IPS-20b (cell line): ENCODE measurements around the gene MAP6.

Experiments used
- H3K27ac ChIP-seq: one replicate; pipeline ENCODE4 v1.5.1; 2013; ENCODE audit warnings: low read length
- H3K27me3 ChIP-seq: 2 replicates; pipeline ENCODE4 v1.6.1; 2013; ENCODE audit warnings: mild to moderate bottlenecking, low read length, inconsistent platforms; ENCODE audit not compliant: insufficient read depth
- H3K36me3 ChIP-seq: 2 replicates; pipeline ENCODE4 v1.6.1; 2013; ENCODE audit warnings: low read depth, mild to moderate bottlenecking, inconsistent platforms, low read length, moderate library complexity; ENCODE audit not compliant: insufficient read depth
- H3K4me1 ChIP-seq: 2 replicates; pipeline ENCODE4 v1.6.1; 2013; ENCODE audit warnings: mild to moderate bottlenecking, control low read depth, inconsistent platforms, low read length, moderate library complexity; ENCODE audit not compliant: insufficient read depth
- H3K4me3 ChIP-seq: 2 replicates; pipeline ENCODE4 v1.5.1; 2013; ENCODE audit warnings: mild to moderate bottlenecking, low read length, inconsistent platforms
- H3K9ac ChIP-seq: 2 replicates; pipeline ENCODE4 v1.6.1; 2013; ENCODE audit warnings: low read depth, mild to moderate bottlenecking, inconsistent platforms, low read length, moderate library complexity
- H3K9me3 ChIP-seq: 2 replicates; pipeline ENCODE4 v1.6.1; 2013; ENCODE audit warnings: mild to moderate bottlenecking, low read depth, low read length, inconsistent platforms; ENCODE audit not compliant: insufficient read depth

The MAP6 gene

DNA sequence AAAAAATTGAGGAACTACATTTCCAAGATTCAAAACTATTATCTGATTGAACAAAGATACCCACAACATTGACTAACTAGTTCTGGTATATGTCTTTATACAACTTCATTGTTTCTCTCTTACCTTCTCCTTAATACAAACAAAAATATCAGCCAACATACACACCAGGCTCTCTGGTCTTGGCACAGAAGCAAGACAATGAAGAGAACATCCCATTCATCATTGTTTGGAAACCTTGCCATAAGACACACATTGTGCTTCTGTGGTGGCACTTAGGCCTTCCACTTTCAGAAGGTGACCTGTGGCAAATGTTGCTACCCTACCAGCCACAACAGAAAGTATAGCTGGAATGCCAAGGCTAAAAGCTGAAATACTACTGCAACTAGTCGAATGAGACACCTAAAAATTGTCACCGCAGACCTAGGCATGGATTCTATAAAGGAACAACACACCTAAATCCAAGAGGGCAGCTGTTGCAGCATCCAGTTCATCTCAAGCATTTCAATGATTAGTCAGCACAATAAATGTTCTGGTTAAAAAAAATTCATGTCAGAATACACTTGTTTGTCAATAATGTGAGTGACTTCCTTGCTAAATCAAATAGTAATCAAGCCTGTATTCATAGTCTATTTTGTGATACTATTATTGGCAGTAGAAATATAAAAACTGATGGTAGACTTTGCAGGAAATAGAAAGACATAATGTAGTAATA lies 26.3 kb downstream of the MAP6 start:
- no peak overlapping the region for H3K9ac ChIP-seq
- H3K36me3 ChIP-seq = no peaks in the 10 kb centered on the region
- no peaks in the 10 kb centered on the region for H3K27me3 ChIP-seq
- H3K9me3 ChIP-seq = no peaks in the 10 kb centered on the region
- H3K27ac ChIP-seq = no peak overlapping the region
- H3K4me3 ChIP-seq = no peak overlapping the region
- H3K4me1 ChIP-seq = no peaks in the 10 kb centered on the region

DNA sequence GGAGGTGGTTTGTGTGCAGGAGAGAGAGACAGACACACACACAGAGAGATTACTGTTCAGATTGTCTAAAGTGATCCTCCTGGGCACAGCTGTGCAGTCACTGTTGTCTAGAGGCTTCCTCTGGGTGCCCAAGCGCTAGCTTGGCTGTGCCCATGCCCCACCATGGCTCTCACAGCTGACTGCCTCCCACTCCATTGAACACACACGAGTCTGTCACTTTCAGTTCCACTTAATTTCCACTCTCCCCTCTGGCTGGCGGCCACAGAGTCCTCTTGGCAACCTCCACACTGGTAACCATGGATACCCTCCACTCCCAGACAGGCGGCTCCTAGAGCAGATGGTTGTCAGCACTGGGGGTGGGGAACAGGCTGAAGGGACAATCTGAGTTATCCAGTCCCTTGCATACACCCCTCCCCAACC lies 29.1 kb downstream of the MAP6 start:
- H3K9ac ChIP-seq = no peak overlapping the region
- no peaks in the 10 kb centered on the region for H3K27me3 ChIP-seq
- peaks cover 4% of the 10 kb centered on the region; the same call in 1 of the 2 replicates for H3K4me1 ChIP-seq
- no peaks in the 10 kb centered on the region for H3K36me3 ChIP-seq
- H3K4me3 ChIP-seq = no peak overlapping the region
- H3K27ac ChIP-seq = no peak overlapping the region
- no peaks in the 10 kb centered on the region for H3K9me3 ChIP-seq

DNA sequence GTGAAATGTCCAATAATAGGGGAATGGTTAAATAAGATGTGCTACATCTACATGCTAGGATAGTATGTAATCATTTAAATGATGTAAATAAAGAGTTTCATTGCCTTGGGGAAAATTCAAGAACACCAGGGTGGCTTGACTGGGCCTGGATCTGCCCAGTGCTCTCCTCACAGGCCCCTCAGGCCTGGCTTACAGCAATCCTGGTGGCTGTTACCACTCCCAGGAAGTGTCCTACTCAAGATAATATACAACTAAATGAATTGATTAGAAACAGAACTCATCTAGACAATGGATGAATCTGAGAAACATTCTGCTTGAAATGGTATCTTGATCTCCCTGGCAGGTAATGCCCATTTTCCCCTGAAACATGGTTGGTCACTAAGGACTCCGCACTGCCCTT lies 30.8 kb downstream of the MAP6 start:
- Histone ChIP-seq H3K27me3 (no peaks in the 10 kb centered on the region), H3K4me1 (peaks cover 4% of the 10 kb centered on the region; the same call in 1 of the 2 replicates)

DNA sequence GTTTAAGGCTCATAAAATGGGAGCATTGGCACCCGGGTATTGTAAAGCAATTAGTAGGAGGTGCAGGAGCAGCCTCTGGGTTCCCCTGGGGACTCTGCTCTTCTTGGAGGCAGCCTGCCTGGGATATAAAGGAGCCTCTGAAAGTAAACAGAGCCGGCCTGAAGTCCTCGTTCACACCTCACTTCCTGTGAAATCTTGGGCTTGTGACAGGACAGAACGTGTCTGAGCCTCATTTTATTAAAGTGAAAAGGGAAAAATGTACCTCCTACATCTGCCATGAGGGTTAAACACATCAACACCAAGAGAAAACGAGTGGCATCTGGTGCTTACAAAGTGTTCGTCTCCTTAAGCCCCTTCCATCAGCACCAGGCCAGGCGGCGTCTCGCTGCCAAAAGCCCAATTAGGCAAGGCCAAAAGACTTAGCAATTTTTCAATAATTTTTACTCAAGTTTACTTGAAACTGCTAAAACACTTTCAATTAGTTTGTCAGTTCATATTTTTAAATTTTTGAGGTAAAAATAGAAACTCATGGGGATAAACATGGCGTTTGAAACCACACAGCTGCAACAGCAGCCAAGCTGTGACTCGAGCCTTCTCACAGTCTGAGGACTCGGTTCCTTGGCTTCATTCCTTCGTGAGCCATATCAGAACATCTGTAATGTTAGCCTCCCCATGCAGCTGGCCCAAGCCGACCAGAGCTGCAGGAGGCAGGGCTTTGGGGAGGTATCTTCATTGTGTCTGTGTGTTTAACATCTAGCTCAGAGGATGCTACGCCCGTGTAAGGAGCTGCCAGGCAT lies 33.6 kb downstream of the MAP6 start:
- Histone ChIP-seq H3K9me3 (no peaks in the 10 kb centered on the region), H3K4me1 (peaks cover 4% of the 10 kb centered on the region; the same call in 1 of the 2 replicates), H3K4me3 (no peak overlapping the region), H3K27ac (no peak overlapping the region), H3K36me3 (no peaks in the 10 kb centered on the region), H3K27me3 (no peaks in the 10 kb centered on the region), H3K9ac (no peak overlapping the region)

More for the DNA sequence above, 30.8 kb downstream of the MAP6 start:
- Histone ChIP-seq H3K36me3 (no peaks in the 10 kb centered on the region), H3K9me3 (no peaks in the 10 kb centered on the region), H3K4me3 (no peak overlapping the region), H3K27ac (no peak overlapping the region), H3K9ac (no peak overlapping the region)

DNA sequence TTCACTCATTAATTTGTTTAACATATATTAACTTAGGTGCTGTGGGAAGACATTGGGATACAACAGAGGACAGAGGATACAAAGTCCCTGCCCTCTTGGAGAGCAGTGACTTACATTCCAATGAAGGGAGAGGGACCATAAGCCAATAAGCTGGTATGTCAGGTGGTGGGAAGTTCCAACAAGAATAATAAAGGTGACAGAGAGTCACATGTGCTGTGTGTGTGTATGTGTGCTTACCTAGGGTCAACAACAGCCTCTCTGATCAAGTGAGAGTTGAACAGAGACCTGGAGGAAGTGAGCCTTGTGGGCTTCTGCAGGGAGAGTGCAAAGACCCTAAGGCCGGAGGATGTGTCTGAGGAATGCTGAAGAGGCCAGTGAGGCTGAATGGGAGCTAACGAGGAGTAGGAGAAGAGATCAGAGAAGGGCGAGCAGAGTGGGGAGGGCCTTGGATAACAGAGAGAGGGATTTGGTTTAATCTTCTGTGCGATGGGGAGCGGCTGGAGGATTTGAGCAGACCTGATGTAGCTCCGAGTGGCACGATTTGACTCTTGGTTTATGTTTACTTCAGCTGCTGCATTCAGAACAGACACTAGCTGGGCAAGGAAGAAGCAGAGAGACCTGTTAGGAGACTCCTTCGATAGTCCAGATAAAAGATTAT lies 35.3 kb downstream of the MAP6 start:
- H3K27ac ChIP-seq = no peak overlapping the region
- H3K36me3 ChIP-seq = no peaks in the 10 kb centered on the region
- no peaks in the 10 kb centered on the region for H3K9me3 ChIP-seq
- no peak overlapping the region for H3K9ac ChIP-seq
- no peaks in the 10 kb centered on the region; the same call in 1 of the 2 replicates for H3K27me3 ChIP-seq
- peaks cover 4% of the 10 kb centered on the region; the same call in 1 of the 2 replicates for H3K4me1 ChIP-seq
- no peak overlapping the region for H3K4me3 ChIP-seq

DNA sequence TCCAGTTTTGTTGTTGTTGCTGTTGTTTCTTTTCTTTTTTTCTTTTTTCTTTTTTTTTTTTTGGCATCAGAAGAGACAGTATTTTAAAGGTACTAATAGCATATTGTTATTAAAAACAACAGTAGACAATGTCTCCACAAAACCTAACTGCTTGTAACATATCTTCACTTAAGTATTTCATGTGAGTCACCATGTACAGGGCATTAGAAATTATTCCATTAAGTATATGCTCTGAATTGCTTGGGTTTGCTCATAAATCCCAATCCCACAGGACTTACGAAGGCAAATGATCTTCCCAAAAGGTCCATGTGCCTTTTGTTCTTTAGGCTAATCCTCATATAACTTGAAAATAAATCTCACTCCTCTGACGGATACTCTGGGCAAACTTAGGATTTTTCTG lies 35.9 kb downstream of the MAP6 start:
- no peak overlapping the region for H3K4me3 ChIP-seq
- H3K36me3 ChIP-seq = no peaks in the 10 kb centered on the region
- peaks cover 10% of the 10 kb centered on the region; the same call in 1 of the 2 replicates for H3K4me1 ChIP-seq
- no peaks in the 10 kb centered on the region for H3K9me3 ChIP-seq
- H3K27me3 ChIP-seq = no peaks in the 10 kb centered on the region; the same call in 1 of the 2 replicates
- no peak overlapping the region for H3K9ac ChIP-seq
- no peak overlapping the region for H3K27ac ChIP-seq

DNA sequence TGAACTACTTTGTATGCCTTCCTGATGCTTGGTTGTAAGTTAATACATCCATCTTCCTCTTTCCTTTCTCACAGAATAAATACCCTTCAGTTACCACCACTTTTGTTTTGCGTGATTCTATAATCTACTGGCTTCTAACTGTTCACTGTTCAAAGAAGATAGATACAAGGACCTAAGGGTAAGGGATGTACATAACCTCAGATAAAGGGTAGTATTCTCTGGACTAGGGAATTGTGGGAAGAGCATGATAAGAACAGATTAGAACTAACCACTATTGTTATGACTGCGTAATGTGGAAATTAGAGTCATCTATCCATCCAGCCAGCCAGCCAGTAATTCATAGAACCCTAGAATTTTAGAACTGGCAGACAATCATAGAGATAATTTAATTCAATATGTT lies 36.4 kb downstream of the MAP6 start:
- peaks cover 15% of the 10 kb centered on the region; the same call in 1 of the 2 replicates for H3K4me1 ChIP-seq

DNA sequence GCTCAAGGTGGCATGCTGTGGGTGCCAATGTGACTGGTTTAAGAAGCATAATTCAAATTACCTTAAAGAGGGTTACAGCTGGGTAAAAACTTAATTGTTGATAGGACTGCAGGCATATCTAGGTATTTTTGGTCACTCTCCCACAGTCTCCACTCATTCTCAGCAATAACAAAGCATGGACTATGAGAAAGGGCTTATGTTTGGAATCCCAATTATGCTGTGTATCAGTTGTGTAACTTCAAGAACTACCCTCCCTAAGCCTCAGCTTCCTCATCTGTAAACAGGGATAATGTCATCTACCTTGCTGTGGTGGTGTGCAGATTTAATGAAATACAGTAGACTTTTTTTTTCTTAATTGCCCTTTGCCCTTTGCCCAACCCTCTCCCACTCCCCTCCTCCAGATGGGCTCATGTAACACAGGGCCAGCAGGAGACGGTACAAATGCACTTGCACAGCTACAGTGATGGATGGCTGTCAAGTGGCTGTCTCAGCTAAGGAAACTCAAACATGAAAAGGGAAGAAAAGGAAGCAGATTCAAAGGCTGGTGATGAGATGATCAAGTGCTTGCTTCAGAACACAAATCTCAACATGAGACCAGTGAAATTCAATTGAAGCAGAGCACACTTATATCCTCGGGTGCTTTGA lies 37.6 kb downstream of the MAP6 start:
- H3K27ac ChIP-seq = no peak overlapping the region
- no peaks in the 10 kb centered on the region; the same call in 1 of the 2 replicates for H3K27me3 ChIP-seq
- H3K4me3 ChIP-seq = no peak overlapping the region
- no peaks in the 10 kb centered on the region for H3K36me3 ChIP-seq
- H3K9me3 ChIP-seq = no peaks in the 10 kb centered on the region
- H3K4me1 ChIP-seq = peaks cover 10% of the 10 kb centered on the region; the same call in 1 of the 2 replicates
- H3K9ac ChIP-seq = no peak overlapping the region

More for the DNA sequence above, 36.4 kb downstream of the MAP6 start:
- Histone ChIP-seq H3K27me3 (no peaks in the 10 kb centered on the region; the same call in 1 of the 2 replicates), H3K9ac (no peak overlapping the region), H3K36me3 (no peaks in the 10 kb centered on the region), H3K27ac (no peak overlapping the region), H3K9me3 (no peaks in the 10 kb centered on the region), H3K4me3 (no peak overlapping the region)

DNA sequence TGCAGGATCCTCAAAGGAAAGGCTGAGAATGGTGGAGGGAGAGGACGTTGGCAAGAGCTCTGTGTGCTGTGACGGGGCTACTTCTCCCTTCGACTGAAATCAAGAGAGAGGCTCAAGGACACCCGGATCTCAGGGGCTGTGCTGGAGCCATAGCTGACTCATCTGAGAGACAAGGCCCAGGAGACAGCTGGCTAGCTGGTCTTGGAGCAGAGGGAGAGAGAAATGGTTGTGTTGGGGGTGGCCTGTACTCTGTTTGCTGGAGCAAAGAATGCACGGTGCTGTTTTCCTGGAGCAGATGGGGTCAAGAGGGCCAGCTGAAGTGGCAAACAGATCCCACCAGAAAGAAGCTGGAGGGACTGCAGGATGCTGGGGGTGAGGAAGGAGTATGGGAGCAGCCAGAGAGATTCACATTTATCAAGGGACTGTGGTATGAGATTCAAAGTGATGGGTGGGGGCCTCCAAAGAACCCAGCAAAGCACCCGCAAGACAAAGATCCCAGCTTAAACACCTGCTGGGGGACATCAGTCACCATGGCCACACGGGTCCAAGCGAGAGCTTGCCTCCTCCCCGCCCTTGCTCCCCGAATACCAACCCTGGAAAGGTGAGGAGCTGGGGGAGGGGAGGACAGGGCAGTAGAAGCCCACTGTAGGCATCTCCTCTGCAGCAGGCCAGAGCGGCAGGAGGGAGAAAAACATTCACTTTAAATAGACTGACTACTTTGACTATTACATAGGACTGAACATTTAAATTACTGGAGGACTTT lies 40.8 kb downstream of the MAP6 start:
- Histone ChIP-seq H3K9ac (no peak overlapping the region), H3K27ac (no peak overlapping the region), H3K27me3 (no peaks in the 10 kb centered on the region; the same call in 1 of the 2 replicates), H3K36me3 (no peaks in the 10 kb centered on the region), H3K9me3 (no peaks in the 10 kb centered on the region), H3K4me1 (peaks cover 10% of the 10 kb centered on the region), H3K4me3 (no peak overlapping the region; the same call in 1 of the 2 replicates)

DNA sequence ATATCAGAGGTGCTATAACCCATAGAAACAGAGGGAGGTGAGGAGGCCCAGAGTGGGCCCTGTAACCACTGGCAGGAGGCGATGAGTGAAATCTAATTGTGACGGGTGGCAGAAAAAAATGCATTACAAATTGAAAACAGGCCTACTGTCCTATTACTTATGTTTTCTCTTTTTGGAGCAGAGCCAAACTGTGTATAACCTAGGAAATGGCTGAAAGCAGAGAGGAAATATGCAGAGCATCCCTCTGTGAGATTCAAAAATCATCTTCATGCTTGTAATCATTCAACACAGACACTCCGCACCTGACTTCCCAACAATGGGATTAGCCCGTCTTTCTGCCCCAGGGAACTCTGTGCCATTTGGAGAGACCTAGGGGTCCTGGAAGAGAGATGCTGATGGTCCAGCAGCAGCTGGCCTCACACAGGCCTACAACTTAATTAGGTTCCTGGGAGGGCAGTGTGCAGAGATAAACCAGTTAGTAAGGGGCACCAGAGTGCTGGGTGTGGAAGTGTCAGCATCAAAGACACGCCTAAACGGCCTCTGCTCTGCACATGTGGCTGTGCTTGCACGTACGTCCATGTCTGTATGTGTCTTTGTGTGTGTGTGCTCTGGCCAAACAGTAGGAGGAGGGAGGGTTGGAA lies 41.8 kb downstream of the MAP6 start:
- Histone ChIP-seq H3K27ac (no peak overlapping the region), H3K36me3 (no peaks in the 10 kb centered on the region), H3K4me3 (no peak overlapping the region), H3K27me3 (no peaks in the 10 kb centered on the region; the same call in 1 of the 2 replicates), H3K9me3 (no peaks in the 10 kb centered on the region), H3K9ac (no peak overlapping the region), H3K4me1 (peaks cover 10% of the 10 kb centered on the region)
